Large intestine (tissue), 3 donors: ENCODE data around the gene AXIN1. TPM values are rescaled to one million over a fixed set of nuclear protein-coding genes. Genes with fewer than 3 reads are reported as not detected.
A peak's percentile ranks its signal among the peaks of the same experiment; 100 is the strongest.
"Not testable (repeated sequence)": the region's sequence is repeated elsewhere in the genome, so short reads cannot be mapped to it uniquely, and the experiment has no call there.

Experiments
- DNase-seq, 2 donors: peaks; one replicate each; pipeline versions ENCODE4 v3.0.0 to v3.0.0-alpha.2; 2013
- H3K27ac ChIP-seq: one replicate; pipeline ENCODE4 v1.5.1; 2013; ENCODE audit warnings: low read length
- H3K27me3 ChIP-seq: 2 replicates; pipeline ENCODE4 v1.6.1; 2013; ENCODE audit warnings: low read length; ENCODE audit not compliant: control insufficient read depth, insufficient read depth
- H3K36me3 ChIP-seq: 2 replicates; pipeline ENCODE4 v1.6.1; 2013; ENCODE audit warnings: low read length; ENCODE audit not compliant: control insufficient read depth, insufficient read depth
- H3K4me1 ChIP-seq: one replicate; pipeline ENCODE4 v1.6.1; 2013; ENCODE audit warnings: low read length; ENCODE audit not compliant: control insufficient read depth, insufficient read depth
- H3K4me3 ChIP-seq: one replicate; pipeline ENCODE4 v1.5.1; 2013; ENCODE audit warnings: low read length
- H3K9me3 ChIP-seq: one replicate; pipeline ENCODE4 v1.6.1; 2013; ENCODE audit warnings: mild to moderate bottlenecking, low read depth, low read length, moderate library complexity; ENCODE audit not compliant: control insufficient read depth
- WGBS: methylation state at CpG from one replicate; pipeline ENCODE4 v1.1.5; 2013; ENCODE audit warnings: low lambda C conversion rate; ENCODE audit not compliant: insufficient coverage; 5-methylcytosine and 5-hydroxymethylcytosine counted together
- polyA plus RNA-seq: library from polyadenylated mRNA; unstranded; fragments of 120-200 nt; gene quantifications from one replicate; pipeline ENCODE4 v1.2.1, GENCODE V29; 2013

The AXIN1 gene
- polyA plus RNA-seq, 1 donor = 29.8 TPM

- no CpG with 5 or more reads among the region's 12 CpGs for WGBS
- peak overlapping the region; percentile 53 for H3K27ac ChIP-seq
Measured at GRCh38 chr16:380762-381011, 28.2 kb upstream of the AXIN1 start.

GRCh38 chr16:379961-380761 lies 27.6 kb upstream of the AXIN1 start:
- no peak for DNase-seq
- Histone ChIP-seq H3K4me1 (peaks cover 32% of the 10 kb centered on the region), H3K36me3 (peaks cover 19% of the 10 kb centered on the region), H3K4me3 (peak overlapping the region; percentile 79), H3K27me3 (peaks cover 2% of the 10 kb centered on the region), H3K27ac (peak overlapping the region; percentile 41), H3K9me3 (peaks cover 5% of the 10 kb centered on the region)
- WGBS = 100% methylated on average over 4 of the region's 27 CpGs

More at GRCh38 chr16:380762-381011, 28.2 kb upstream of the AXIN1 start:
- no peak for DNase-seq
- peaks cover 2% of the 10 kb centered on the region for H3K27me3 ChIP-seq
- H3K9me3 ChIP-seq = peaks cover 5% of the 10 kb centered on the region
- peaks cover 16% of the 10 kb centered on the region for H3K36me3 ChIP-seq
- peaks cover 32% of the 10 kb centered on the region for H3K4me1 ChIP-seq
- H3K4me3 ChIP-seq = peak overlapping the region; percentile 79

- Histone ChIP-seq H3K36me3 (peaks cover 27% of the 10 kb centered on the region), H3K9me3 (peaks cover 5% of the 10 kb centered on the region), H3K27me3 (peaks cover 2% of the 10 kb centered on the region), H3K4me1 (peaks cover 32% of the 10 kb centered on the region), H3K4me3 (peak overlapping the region; percentile 6), H3K27ac (peak overlapping the region; percentile 41)
- no CpG with 5 or more reads among the region's 16 CpGs for WGBS
- DNase-seq = peak; percentile 83 to 89
Measured at GRCh38 chr16:379183-379960, 26.8 kb upstream of the AXIN1 start.

- Histone ChIP-seq H3K27me3 (peaks cover 2% of the 10 kb centered on the region), H3K27ac (no peak overlapping the region), H3K9me3 (peaks cover 5% of the 10 kb centered on the region), H3K4me3 (no peak overlapping the region), H3K36me3 (peaks cover 32% of the 10 kb centered on the region), H3K4me1 (peaks cover 28% of the 10 kb centered on the region)
- no CpG with 5 or more reads among the region's 14 CpGs for WGBS
- no peak for DNase-seq
Measured at GRCh38 chr16:378821-379182, 26.3 kb upstream of the AXIN1 start.

- DNase-seq, H3K4me3 ChIP-seq, H3K27me3 ChIP-seq, H3K9me3 ChIP-seq, H3K27ac ChIP-seq: not testable (repeated sequence)
- H3K4me1 ChIP-seq = peaks cover 22% of the 10 kb centered on the region
- H3K36me3 ChIP-seq = peaks cover 33% of the 10 kb centered on the region
- no CpG with 5 or more reads among the region's 36 CpGs for WGBS
Measured at GRCh38 chr16:378113-378820, 25.7 kb upstream of the AXIN1 start.

GRCh38 chr16:377419-377951 lies 25.0 kb upstream of the AXIN1 start:
- Histone ChIP-seq H3K4me3 (no peak overlapping the region), H3K4me1 (peaks cover 17% of the 10 kb centered on the region), H3K27me3 (no peaks in the 10 kb centered on the region), H3K27ac (no peak overlapping the region), H3K9me3 (peaks cover 5% of the 10 kb centered on the region), H3K36me3 (peaks cover 41% of the 10 kb centered on the region)
- WGBS = no CpG with 5 or more reads among the region's 42 CpGs
- no peak for DNase-seq

GRCh38 chr16:376817-377418 lies 24.4 kb upstream of the AXIN1 start:
- Histone ChIP-seq H3K27me3 (no peaks in the 10 kb centered on the region), H3K27ac (no peak overlapping the region), H3K9me3 (peaks cover 5% of the 10 kb centered on the region), H3K36me3 (peaks cover 47% of the 10 kb centered on the region), H3K4me3 (no peak overlapping the region), H3K4me1 (peaks cover 17% of the 10 kb centered on the region)
- no peak for DNase-seq
- WGBS = no CpG with 5 or more reads among the region's 26 CpGs

- Histone ChIP-seq H3K4me1 (peaks cover 17% of the 10 kb centered on the region), H3K4me3 (no peak overlapping the region), H3K9me3 (peaks cover 5% of the 10 kb centered on the region), H3K27ac (no peak overlapping the region), H3K36me3 (peaks cover 54% of the 10 kb centered on the region), H3K27me3 (no peaks in the 10 kb centered on the region)
- no CpG with 5 or more reads among the region's 44 CpGs for WGBS
- DNase-seq = no peak
Measured at GRCh38 chr16:375927-376816, 23.6 kb upstream of the AXIN1 start.

- DNase-seq = no peak
Measured at GRCh38 chr16:375212-375611, 22.7 kb upstream of the AXIN1 start.

More at GRCh38 chr16:375212-375611, 22.7 kb upstream of the AXIN1 start:
- WGBS = no CpG with 5 or more reads among the region's 23 CpGs
- no peak overlapping the region for H3K4me3 ChIP-seq
- H3K9me3 ChIP-seq = peaks cover 3% of the 10 kb centered on the region
- H3K4me1 ChIP-seq = peaks cover 20% of the 10 kb centered on the region
- no peak overlapping the region for H3K27ac ChIP-seq
- H3K36me3 ChIP-seq = peaks cover 54% of the 10 kb centered on the region
- H3K27me3 ChIP-seq = no peaks in the 10 kb centered on the region
